HG02759 (cell line): ENCODE data around the gene ETV7.

Experiments
- ATAC-seq: cut with Tn5 transposase; IDR thresholded peaks from one replicate; pipeline ENCODE4 v1.9.1; 2021; ENCODE audit warnings: mild to moderate bottlenecking, moderate library complexity; ENCODE audit not compliant: unreplicated experiment

ETV7 gene

DNA sequence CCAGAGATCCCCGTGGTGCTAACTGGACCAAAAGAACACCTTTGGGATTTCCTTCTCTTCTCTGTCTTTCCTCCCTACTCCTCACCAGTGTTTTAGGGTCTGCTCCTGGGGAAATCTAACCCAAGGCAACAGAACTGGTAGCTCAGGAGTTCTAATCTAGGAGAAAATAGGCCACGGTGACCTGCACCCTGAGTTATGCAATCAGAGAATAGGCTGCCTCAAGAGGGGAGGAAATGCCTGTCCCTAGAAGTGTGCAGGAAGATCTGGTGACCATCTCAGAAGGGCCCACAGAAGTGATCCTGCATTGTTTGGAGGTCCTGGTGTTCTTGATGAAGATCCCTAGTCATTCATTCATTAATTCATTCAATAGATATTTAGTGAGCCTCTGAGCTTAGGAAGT lies 3.4 kb downstream of the ETV7 start:
- ATAC-seq = no peak

DNA sequence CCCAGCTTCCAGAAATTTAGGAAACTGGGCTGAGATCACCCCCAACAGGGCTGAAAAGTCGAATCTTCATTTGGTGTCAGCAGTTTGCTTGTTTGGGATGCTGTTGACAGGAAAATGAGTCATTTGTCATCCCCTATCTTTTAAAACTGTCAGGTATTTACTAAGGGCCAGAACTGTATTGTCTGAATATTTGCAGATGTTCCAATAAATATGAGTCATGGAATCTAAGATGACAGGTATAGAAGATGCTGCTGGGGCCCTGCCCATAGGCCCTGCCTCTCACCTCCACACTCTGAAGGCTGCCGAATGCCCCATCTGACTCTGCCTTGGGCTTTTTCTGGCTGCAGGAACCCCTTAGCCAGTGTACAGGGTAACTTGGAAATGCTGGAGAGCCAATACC lies 3.9 kb downstream of the ETV7 start:
- no peak for ATAC-seq

DNA sequence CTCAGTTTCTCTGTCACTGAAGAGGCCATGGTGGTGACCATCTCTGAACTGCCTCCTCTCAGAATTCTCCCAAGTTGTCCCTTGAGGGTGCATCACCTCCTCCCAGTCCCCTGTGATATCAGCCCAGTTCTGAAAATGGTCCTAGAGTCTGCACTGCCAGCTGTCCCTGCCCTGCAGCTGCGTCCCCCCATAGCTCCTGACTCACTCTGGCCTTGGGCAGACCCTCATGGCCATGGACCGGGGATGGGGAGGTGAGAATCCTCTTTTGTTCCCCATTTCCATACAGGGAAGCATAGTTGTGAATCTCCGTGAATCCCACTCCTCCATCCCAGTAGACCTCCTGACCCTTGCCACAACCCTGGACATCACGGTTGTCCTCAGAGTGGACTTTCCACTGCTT lies 4.5 kb downstream of the ETV7 start:
- ATAC-seq = no peak

DNA sequence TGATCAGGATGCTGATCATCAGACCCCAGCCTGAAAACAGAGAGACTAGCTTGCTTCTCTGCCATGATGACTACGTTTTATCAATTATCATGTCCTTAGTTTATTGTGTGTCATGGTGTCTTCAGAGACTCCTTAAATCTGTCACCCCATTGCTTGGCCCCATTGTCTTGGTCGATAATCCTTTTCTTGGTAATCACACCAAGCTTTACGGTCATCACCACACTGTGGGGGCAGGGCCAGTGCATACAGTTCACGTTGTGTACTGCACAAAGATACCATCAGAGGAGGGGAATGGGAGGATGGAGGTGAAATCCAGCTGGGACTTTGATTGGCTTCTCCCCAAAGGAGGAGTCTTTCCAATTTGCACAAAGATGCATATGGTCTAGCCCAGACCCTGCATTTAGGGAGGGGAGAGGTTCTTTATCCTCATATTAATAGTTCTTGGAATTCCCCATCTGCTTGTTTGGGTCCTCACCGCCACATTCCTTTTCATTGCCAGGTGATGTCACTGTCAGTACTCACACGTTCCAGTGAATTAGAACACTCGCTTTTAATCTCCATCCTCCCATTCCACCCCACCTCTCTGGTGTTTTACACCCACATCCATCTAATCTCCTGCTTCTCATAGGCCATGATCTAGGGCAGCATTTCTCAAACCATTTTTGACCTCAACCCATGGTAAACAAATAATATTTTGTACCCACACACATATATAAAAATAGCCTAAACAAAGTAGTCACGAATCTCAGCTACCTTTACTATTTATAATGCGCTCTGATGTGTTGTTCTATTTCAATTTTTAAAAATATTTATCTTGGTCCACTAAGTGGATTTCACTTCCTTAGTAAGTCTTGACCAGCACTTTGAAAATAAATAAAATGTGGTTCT lies 5.7 kb downstream of the ETV7 start:
- no peak for ATAC-seq

DNA sequence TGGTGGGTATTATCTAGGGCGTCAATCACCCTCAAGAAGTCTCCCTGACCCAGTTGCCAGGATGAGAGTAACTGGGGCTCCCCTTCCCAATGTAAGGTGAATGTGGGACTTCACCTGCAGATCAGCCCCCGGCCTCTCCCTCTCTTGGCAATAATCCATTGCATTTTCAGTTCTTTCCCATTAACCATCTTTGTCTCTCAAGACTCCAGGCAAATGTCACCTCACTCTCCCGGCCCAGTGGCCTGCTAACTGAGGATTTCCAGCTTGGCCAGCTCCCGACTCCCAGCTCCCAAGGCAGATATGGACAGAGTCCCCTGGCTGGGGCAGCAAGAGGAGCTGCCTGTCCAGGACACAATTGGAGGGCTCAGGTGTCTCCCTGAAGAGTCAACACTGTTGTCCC lies 7.3 kb downstream of the ETV7 start:
- no peak for ATAC-seq

DNA sequence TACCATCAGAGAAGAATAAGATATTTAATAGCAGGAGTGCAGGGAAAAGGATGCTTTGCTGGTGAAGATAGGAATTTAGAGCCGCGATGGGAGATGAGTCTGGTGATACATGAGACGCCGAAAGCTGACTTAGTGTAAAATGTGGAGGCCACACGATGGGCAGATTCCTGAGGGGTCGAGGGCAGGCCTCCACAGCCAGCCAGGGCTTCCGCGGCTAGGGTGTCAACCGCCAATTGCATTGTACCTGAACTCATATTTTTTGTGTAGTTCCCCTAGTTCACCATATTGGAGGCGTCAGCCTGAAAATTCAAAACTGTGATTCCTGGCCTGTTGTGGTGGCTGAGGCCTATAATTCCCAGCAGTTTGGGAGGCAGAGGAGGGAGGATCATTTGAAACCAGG lies 8.5 kb downstream of the ETV7 start:
- ATAC-seq = no peak

DNA sequence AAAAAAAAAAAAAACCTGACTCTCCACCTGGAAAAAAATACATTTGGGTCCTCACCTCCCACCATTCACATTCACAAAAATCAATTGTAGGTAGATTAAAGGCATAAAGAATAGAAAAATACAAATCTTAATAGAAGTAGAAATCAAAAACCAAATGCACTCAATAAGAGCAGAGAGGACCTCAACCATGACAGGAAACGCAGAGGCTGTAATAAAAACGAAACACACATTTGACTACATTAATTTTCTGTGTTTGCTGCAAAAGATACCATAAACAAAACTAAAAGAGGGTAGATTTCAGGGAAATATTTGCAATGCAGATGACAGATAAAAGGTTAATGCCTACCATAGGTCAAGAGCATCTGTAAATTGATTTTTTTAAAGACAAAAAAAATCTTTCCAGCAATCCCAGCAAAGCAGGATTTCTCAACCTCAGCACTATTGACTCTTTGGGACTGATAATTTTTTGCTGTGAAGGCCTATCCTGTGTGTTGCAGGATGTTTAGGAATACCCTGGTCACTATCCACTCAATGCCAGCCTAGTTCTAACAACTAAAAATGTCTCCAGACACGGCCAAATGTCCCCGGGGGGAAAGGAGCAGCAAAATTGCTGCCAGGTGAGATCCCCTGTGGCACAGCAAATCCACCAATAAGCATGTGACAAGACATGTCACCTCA lies 9.1 kb downstream of the ETV7 start:
- no peak for ATAC-seq

DNA sequence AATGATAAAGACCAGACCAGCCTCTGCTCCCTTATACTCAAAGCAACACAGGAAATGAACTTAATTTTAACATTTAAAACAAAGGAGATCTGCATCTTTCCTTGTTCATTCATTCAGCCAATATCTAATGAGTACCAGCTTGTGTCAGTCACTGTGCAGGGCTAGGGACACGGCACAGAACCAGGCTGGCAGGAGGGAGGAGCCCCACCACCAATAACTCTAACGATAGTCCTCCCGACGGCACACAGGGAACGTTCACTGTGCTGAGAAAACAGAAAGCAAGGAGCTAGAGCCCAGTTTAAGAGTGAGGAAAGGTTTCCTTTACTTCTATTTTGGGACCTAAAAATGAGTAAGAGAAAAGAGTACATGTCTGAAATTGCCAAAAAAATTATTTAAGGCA lies 9.9 kb downstream of the ETV7 start:
- no peak for ATAC-seq

DNA sequence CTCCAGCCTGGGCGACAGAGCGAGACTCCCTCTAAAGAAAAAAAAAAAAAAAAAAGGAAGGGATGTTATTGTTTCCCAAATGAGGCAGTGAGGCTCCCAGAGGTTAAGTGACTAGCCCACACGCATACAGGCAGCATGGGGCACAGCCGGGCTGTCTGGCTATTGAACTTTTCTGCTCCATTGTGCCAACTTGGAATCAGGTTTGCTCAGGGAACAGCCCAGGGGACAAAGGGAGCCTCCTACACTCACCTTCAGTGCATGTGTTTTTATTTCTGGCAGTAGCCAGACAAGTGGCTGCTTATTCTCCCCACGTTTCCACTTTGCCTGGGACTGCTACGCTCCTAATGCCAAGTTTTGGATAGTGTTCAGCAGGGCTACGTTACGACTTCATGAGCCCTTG lies 10.7 kb downstream of the ETV7 start:
- no peak for ATAC-seq

DNA sequence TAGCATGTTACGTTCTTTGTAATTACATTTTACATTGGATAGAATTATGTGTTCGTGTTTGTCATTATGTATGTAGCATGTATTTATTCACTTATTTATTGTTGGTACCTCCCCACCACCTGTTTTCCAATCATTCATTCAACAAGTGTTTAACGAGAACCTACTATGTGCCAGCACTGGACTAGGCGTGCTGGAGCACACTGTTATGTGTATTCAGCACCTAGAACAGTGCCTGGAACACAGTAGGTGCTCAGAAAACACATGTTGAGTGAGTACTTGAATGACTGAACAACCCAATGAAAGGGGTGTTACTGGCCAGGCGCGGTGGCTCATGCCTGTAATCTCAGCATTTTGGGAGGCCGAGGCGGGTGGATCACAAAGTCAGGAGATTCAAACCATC lies 11.3 kb downstream of the ETV7 start:
- ATAC-seq = no peak

DNA sequence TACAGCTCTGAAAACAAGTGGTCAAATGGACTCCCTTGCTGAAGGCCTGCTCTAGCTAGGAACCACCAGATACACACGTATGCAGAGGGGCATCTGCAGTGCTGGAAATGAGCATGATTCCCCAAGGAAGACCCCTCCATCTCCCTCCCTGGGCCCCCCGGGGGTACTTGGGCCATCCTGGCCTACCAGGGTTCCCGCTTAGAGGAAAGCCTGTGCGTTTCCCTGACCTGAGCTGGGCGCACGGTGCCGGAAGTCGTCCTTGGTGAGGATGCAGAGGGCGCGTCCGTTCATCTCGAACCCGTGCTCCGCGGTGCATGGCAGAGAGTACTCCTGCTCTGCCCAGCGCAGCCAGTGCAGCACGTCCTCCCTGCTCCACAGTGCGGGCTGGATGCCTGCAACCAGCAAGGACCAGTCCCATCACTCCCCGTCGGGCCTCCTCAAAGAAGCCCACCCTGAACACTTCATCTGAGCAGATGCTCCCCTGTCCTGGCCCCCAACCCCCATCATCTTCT lies 11.8 kb downstream of the ETV7 start:
- ATAC-seq = no peak

DNA sequence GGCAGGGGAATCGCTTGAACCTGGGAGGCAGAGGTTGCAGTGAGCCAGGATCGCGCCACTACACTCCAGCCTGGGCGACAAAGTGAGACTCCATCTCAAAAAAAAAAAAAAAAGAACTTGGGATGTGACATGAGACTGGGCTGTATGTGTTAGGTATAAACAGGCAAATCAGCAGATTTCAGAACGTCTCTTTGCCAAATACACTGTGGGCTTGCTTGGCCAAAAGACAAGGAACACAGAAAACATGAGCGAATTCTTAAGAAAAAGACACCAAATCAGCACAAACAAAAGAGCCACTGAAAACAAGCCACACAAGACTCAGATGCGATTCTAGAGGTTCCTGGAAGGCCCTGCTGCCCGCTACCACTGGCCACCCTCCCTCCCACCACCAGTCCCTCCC lies 12.5 kb downstream of the ETV7 start:
- no peak for ATAC-seq

DNA sequence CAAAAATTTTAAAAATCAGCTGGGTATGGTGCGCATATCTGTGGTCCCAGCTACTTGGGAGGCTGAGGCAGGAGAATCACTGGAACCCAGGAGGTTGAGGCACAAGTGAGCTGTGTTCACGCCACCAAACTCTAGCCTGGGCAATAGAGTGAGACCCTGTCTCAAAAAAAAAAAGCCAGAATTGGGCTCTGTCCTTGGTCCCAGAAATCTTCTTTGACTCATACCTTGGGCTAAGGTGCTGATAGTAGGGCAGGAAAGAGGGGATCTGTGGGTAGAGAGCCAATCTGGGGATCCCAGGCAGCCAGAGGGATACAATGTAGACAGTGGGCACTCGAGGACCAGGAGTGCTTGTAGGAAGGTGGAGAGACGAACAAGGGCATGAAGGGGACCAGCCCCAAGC lies 13.3 kb downstream of the ETV7 start:
- ATAC-seq = no peak

DNA sequence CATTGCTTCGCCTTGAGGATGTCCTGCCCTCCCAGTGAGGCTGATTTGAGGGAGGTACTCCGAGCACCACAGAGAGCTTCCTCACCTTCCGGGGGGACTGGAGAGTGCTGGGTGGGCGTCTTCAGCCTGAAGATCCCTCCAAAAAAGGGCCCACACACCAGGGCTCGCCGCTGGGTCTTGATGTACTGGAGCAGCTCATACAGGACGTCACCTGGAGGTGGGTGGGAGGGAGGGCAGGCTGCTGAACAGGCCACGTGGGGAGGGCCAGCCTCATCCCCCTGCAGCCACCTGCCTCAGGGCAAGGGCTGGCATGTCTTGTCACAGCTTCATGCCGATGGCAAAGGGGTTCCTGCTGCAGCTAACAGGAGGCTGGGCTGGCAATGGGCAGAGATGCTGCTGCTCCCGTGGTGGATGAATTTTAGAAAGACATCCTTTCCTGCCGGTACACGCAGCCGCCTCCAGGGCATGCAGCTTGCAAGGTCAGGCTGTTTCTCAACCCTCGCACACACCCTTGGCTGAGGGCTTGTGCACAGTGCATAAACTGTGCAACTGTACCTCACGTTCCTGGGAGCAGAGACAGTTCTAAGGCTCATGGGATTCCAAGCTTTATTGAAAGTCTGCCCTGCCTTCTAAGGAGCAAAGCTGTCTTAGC lies 14.0 kb downstream of the ETV7 start:
- ATAC-seq = no peak

DNA sequence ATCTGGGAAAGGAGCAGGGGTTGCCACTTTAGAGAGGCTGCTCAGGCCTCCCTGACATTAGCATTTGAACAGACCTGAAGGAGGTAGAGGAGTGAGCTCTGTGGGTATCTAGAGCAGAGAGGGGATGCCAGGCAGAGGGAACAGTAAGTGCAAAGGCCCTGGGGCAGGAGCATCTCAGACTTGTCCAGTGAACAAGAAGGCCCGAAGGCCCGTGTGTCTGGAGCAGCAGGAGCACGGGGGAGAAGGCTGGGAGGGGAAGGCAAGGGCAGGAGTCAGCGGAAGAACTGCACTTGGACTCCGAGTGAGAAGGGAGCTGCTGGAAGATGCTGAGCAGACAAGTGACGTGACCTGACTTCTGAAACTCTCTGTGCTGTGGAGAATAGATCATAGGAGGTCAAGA lies 15.4 kb downstream of the ETV7 start:
- ATAC-seq = no peak

DNA sequence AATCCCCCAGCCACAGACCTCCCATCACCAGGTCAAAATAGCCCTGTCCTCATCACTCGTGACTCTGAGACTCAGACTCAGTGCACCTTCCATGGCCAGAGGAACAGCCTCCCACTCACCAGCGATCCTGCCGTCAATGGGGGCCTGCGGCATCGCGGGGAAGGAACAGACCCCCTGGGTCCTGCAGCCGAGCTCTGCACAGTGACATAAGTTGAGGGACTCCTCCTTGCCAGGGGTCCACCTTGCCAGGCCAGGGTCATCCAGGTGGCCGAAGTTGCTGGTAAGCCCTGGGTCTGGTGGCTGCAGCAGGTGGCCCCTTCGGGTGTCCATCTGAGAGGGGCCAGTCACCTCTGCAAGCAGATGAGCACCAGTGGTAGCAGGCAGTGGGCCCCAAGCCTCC lies 16.3 kb downstream of the ETV7 start:
- no peak for ATAC-seq

DNA sequence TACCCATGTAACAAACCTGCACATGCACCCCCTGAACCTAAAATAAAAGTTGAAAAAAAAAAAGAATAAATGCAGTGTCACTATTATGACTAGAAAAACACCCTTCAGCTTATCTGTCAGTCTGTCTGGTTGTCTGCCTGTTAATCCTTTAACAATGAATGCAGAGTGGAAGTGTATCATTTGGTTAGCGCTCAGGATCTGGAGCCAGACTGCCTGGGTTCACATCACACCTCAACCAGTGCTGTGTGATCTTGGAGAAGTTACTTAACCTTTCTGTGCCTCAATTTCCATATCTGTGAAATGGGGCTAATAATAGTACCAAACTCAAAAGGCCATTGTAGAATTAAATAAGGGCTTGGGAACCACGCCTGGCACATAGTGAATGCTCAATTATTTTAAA lies 16.8 kb downstream of the ETV7 start:
- no peak for ATAC-seq

DNA sequence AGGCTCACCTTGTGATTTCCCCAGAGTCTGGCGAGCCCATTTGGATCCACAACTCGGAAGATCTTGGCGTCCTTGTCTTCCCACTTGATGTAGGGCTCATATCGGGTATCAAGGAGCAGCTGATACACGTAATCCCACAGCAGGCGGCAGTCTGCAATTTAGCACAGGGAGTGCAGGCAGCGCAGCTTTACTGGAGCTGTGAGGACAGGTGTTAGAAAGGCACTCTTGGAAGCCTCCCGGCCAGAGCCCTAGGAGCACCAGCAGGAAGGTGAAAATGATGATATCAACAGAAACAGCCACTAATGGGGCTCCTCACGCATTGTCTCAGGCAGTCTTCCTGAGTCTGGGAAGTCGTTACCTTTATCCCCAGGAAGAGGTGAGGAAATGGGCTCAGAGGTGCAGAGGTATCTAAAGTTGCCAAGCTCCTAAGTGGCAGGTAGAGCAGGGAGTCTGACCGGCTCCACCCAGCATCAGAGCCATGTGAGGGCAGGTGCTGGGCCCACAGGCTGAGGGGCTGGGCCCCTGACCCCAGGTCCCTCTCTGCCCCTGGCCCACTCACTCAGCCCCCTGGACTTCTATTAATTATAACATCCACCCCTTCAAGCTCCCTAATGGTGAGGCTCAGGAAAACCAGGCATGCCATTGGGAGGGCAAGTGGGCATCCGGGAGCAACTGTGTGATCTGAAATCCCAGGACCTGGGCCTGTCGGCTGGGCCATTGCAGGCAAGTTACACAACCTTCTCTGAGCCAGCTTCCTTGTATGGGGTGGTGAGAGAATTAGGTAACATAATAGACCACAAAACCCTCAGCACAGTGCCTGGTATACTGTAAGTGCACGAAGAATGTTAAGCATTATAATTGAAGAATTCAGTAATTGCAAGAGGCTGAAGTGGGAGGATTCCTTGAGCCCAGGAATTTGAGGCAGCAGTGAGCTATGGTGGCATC lies 18.3 kb downstream of the ETV7 start:
- ATAC-seq = no peak

DNA sequence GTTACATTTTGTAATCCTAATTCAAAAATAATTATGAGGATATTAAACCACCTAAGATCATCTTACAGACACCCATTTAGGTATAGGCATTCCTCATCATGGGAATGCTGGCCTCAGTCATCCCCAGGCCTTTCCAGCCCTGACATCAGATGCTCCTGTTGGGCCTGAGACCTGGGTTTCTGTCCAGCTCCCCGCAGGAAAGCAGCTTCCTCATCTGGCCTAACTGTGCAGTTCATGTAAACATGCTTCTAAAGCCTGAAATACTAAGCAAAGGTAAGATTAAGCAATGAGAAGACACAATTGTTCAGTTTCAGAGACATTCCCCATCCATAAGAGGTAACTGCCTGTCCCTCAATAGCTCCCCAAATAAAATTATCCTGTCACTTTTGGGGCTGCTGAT lies 19.0 kb downstream of the ETV7 start:
- no peak for ATAC-seq

DNA sequence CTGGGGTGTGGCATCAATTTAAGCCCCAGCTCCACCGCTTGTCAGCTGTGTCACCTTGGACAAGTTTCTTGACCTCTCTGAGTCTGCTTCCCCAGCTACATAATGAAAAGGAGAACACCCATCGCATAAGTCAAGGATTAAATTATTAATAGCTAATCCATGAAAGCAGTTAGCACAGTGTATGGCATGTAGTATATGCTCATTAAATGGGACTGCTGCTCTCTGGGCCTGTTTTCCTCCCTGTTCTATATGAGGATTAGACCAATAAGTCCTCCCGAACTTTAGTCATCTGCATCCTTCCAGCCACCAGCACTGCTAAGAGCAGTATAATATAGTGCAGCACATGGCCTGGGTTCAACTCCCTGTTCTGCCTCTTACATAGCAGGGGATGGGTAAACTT lies 19.7 kb downstream of the ETV7 start:
- ATAC-seq = no peak
